B cell (primary cell): ENCODE measurements around the gene HOOK2.

Experiments
- CTCF ChIP-seq: fragments of 200-600 bp; IDR thresholded peaks from one replicate; pipeline ENCODE4 v1.8.0; 2022; ENCODE audit warnings: antibody characterized with exemption, mild to moderate bottlenecking
- EZH2 ChIP-seq: IDR thresholded peaks from 2 replicates; pipeline ENCODE4 v1.6.1; 2012; ENCODE audit warnings: borderline replicate concordance, low read depth, mild to moderate bottlenecking, moderate library complexity, low read length; ENCODE audit not compliant: insufficient read depth, poor library complexity, severe bottlenecking

GRCh38 chr19:12727745-12728433 is 47.5 kb downstream of the HOOK2 start:
- TF ChIP-seq EZH2 = no peak
- TF ChIP-seq CTCF = no peak
